ENCODE data around the gene PKN3.

- TF ChIP-seq ZFX (IDR thresholded peaks at IDR 0.05; ENCODE audit: borderline replicate concordance) (no peak), CTCF (IDR thresholded peaks at IDR 0.05) (no peak)
Measured at GRCh38 chr9:128723352-128723865, 21.1 kb downstream of the PKN3 start.
